CD4-positive, alpha-beta T cell treated with Interleukin-15 for 1 hour (primary cell): ENCODE results near the gene RPLP2.

Experiments used
- DNase-seq: peaks from one replicate; pipeline ENCODE4 v3.0.0-alpha.2; 2020

RPLP2 gene

GRCh38 chr11:854601-855329 is 45.0 kb downstream of the RPLP2 start:
- no peak for DNase-seq

GRCh38 chr11:855330-855674 is 45.5 kb downstream of the RPLP2 start:
- no peak for DNase-seq

- DNase-seq = no peak
These were observed 46.0 kb downstream of the RPLP2 start for GRCh38 chr11:855796-856195.

- no peak for DNase-seq
These were observed 46.6 kb downstream of the RPLP2 start for GRCh38 chr11:856397-856796.

- DNase-seq = no peak
These were observed 48.4 kb downstream of the RPLP2 start for GRCh38 chr11:858053-858761.

- no peak for DNase-seq
These were observed 49.1 kb downstream of the RPLP2 start for GRCh38 chr11:858762-859339.

GRCh38 chr11:859394-860131 is 49.8 kb downstream of the RPLP2 start:
- DNase-seq = no peak

- no peak for DNase-seq
These were observed 50.7 kb downstream of the RPLP2 start for GRCh38 chr11:860234-861104.

GRCh38 chr11:861105-861479 is 51.3 kb downstream of the RPLP2 start:
- no peak for DNase-seq

- DNase-seq = no peak
These were observed 52.4 kb downstream of the RPLP2 start for GRCh38 chr11:862081-862661.
